ENCODE data around the gene PHGDH.

PHGDH gene

GRCh38 chr1:119739150-119739549 lies 27.4 kb downstream of the PHGDH start:
- H3K27me3 ChIP-seq (ENCODE audit: insufficient read depth, poor library complexity, severe bottlenecking): no peaks in the 10 kb centered on the region
- no peaks in the 10 kb centered on the region for H3K4me1 ChIP-seq (ENCODE audit: insufficient read depth, poor library complexity, severe bottlenecking)
- no peak overlapping the region for H3K27ac ChIP-seq (ENCODE audit: poor library complexity, severe bottlenecking)
- H3K36me3 ChIP-seq (ENCODE audit: low read depth): peaks cover 84% of the 10 kb centered on the region
- no peaks in the 10 kb centered on the region for H3K9me3 ChIP-seq (ENCODE audit: severe bottlenecking)
- ATAC-seq (ENCODE audit: low read depth) (no peak), DNase-seq (ENCODE audit: low spot score) (no peak)
- H3K4me3 ChIP-seq (ENCODE audit: severe bottlenecking): no peak overlapping the region
- TF ChIP-seq CTCF (IDR thresholded peaks at IDR 0.05; ENCODE audit: poor library complexity, severe bottlenecking): no peak

DNA sequence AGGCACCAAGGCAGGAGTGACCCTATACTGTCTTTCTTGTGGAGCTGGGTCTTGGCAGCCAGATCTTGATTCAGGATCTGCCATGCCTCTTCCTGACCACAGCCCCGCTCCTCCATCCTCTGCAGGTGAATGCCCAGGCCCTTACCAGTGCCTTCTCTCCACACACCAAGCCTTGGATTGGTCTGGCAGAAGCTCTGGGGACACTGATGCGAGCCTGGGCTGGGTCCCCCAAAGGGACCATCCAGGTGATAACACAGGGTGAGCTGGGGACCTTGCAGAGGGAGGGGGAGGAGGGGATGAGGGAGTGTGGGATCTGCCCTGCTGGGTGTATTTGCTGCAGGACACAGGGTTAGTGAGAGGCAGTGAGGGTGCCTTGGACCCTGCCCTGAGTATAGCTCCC lies 28.5 kb downstream of the PHGDH start:
- Histone ChIP-seq H3K4me1 (ENCODE audit: insufficient read depth, poor library complexity, severe bottlenecking) (no peaks in the 10 kb centered on the region), H3K27ac (ENCODE audit: poor library complexity, severe bottlenecking) (no peak overlapping the region), H3K36me3 (ENCODE audit: low read depth) (peaks cover 78% of the 10 kb centered on the region), H3K9me3 (ENCODE audit: severe bottlenecking) (no peaks in the 10 kb centered on the region), H3K27me3 (ENCODE audit: insufficient read depth, poor library complexity, severe bottlenecking) (no peaks in the 10 kb centered on the region), H3K4me3 (ENCODE audit: severe bottlenecking) (no peak overlapping the region)
- no peak for DNase-seq (ENCODE audit: low spot score)
- TF ChIP-seq CTCF (IDR thresholded peaks at IDR 0.05; ENCODE audit: poor library complexity, severe bottlenecking): no peak
- ATAC-seq (ENCODE audit: low read depth): no peak

- Histone ChIP-seq H3K4me1 (ENCODE audit: insufficient read depth, poor library complexity, severe bottlenecking) (no peaks in the 10 kb centered on the region), H3K27me3 (ENCODE audit: insufficient read depth, poor library complexity, severe bottlenecking) (no peaks in the 10 kb centered on the region), H3K27ac (ENCODE audit: poor library complexity, severe bottlenecking) (no peak overlapping the region), H3K9me3 (ENCODE audit: severe bottlenecking) (no peaks in the 10 kb centered on the region), H3K4me3 (ENCODE audit: severe bottlenecking) (no peak overlapping the region), H3K36me3 (ENCODE audit: low read depth) (peaks cover 69% of the 10 kb centered on the region)
- ATAC-seq (ENCODE audit: low read depth) (no peak), DNase-seq (ENCODE audit: low spot score) (no peak)
- no peak for TF ChIP-seq CTCF (IDR thresholded peaks at IDR 0.05; ENCODE audit: poor library complexity, severe bottlenecking)
Observed at GRCh38 chr1:119740896-119741780, 29.4 kb downstream of the PHGDH start.

GRCh38 chr1:119742202-119742601 lies 30.5 kb downstream of the PHGDH start:
- H3K27me3 ChIP-seq (ENCODE audit: insufficient read depth, poor library complexity, severe bottlenecking): no peaks in the 10 kb centered on the region
- H3K27ac ChIP-seq (ENCODE audit: poor library complexity, severe bottlenecking): no peak overlapping the region
- no peak overlapping the region for H3K4me3 ChIP-seq (ENCODE audit: severe bottlenecking)
- ATAC-seq (ENCODE audit: low read depth) (peak; percentile 6; the same call in 1 of the 3 replicates), DNase-seq (ENCODE audit: low spot score) (no peak)
- no peak for TF ChIP-seq CTCF (IDR thresholded peaks at IDR 0.05; ENCODE audit: poor library complexity, severe bottlenecking)
- H3K36me3 ChIP-seq (ENCODE audit: low read depth): peaks cover 59% of the 10 kb centered on the region
- H3K9me3 ChIP-seq (ENCODE audit: severe bottlenecking): no peaks in the 10 kb centered on the region
- peaks cover 2% of the 10 kb centered on the region for H3K4me1 ChIP-seq (ENCODE audit: insufficient read depth, poor library complexity, severe bottlenecking)

GRCh38 chr1:119742677-119743076 lies 30.9 kb downstream of the PHGDH start:
- ATAC-seq (ENCODE audit: low read depth): no peak

More at GRCh38 chr1:119742677-119743076, 30.9 kb downstream of the PHGDH start:
- Histone ChIP-seq H3K4me3 (ENCODE audit: severe bottlenecking) (no peak overlapping the region), H3K27ac (ENCODE audit: poor library complexity, severe bottlenecking) (no peak overlapping the region), H3K4me1 (ENCODE audit: insufficient read depth, poor library complexity, severe bottlenecking) (peaks cover 6% of the 10 kb centered on the region), H3K36me3 (ENCODE audit: low read depth) (peaks cover 54% of the 10 kb centered on the region), H3K9me3 (ENCODE audit: severe bottlenecking) (no peaks in the 10 kb centered on the region), H3K27me3 (ENCODE audit: insufficient read depth, poor library complexity, severe bottlenecking) (no peaks in the 10 kb centered on the region)
- TF ChIP-seq CTCF (IDR thresholded peaks at IDR 0.05; ENCODE audit: poor library complexity, severe bottlenecking): no peak
- no peak for DNase-seq (ENCODE audit: low spot score)

Data from RWPE2 (cell line).